GM12873 (cell line): ENCODE data around the gene SRPK3.

Experiments used
- CTCF ChIP-seq: IDR thresholded peaks from 2 replicates; pipeline ENCODE4 v1.5.1; 2012; ENCODE audit warnings: low read depth, mild to moderate bottlenecking, moderate library complexity, low read length, control low read depth; ENCODE audit not compliant: insufficient read depth; ENCODE audit errors: missing control alignments

SRPK3 gene

GRCh38 chrX:153782871-153783270, 2.0 kb downstream of the SRPK3 start:
- TF ChIP-seq CTCF, result no peak

- no peak for TF ChIP-seq CTCF
Measured at GRCh38 chrX:153783378-153784013, 2.7 kb downstream of the SRPK3 start.

- no peak for TF ChIP-seq CTCF
Measured at GRCh38 chrX:153784325-153784967, 3.6 kb downstream of the SRPK3 start.

- TF ChIP-seq CTCF, result no peak
Measured at GRCh38 chrX:153786669-153787068, 5.8 kb downstream of the SRPK3 start.

- TF ChIP-seq CTCF, result no peak
Measured at GRCh38 chrX:153789654-153790053, 8.8 kb downstream of the SRPK3 start.

- no peak for TF ChIP-seq CTCF
Measured at GRCh38 chrX:153791104-153791852, 10.4 kb downstream of the SRPK3 start.

GRCh38 chrX:153792368-153792767, 11.5 kb downstream of the SRPK3 start:
- TF ChIP-seq CTCF, result no peak
